GM20000 (cell line): ENCODE measurements around the gene CRYGA.

Source experiments
- DNase-seq: peaks from one replicate; pipeline ENCODE4 v3.0.0; 2012; ENCODE audit warnings: low spot score
- CTCF ChIP-seq: IDR thresholded peaks from 2 replicates; pipeline ENCODE4 v1.5.1; 2012; ENCODE audit warnings: mild to moderate bottlenecking, control low read depth; ENCODE audit errors: extremely low read depth, missing control alignments

The CRYGA gene

DNA sequence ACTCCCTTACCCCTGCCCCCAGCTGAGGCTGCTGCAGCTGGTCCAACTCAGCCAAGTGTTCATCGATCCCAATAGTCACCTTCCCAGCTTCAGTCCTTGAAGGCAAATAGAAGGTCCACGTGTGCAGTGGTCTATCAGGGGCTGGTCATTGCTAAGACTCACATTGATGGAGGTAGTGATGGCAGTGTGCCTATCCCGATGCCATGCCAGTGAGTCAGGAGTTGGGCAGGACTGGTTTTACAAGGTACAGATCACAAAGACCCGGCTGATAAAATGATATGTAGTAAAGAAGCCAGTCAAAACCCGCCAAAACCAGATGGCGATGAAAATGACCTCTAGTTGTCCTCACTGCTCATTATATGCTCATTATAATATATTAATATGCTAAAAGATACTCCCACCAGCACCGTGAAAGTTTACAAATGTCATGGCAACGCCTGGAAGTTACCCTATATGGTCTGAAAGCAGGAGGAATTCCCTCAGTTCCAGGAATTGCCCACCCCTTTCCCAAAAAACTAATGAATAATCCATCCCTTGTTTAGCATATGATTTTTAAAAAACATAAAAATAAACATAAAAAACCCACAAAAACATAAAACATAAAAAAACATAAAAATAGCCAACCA, 29.3 kb upstream of the CRYGA start:
- TF ChIP-seq CTCF: no peak
- DNase-seq: no peak

DNA sequence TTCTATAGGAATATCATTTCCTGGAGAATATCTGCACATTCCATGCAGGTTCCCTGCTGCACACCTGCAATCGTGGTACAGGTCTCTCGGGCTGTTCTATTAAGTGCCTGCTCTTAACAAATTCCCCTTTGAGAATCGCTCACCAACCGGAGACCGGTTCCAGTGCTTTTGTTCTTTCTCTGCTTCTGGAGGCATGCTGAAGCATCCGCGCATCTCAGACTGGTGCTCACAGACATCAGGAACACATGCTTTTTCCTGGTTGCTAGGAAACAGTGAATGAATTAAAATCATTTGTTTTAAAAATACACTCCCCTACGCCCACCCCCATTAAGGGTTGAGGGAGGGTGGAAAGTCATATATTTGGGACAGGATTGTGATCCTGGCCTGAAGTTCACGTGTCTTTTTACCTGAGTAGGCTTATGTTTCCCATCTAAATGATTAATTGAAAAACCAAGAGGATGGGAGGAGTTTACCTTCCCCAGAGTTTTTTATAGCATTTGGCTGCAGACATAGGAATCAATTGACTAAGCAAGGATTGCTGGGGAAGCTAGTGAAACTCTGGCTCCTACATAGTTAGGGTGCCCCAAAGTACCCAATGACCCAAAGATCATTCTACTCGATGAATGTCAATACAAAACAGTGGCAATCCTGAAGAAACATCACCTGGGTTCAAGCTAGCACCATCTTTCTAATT, 26.6 kb upstream of the CRYGA start, which contains the start of gene C2orf80:
TSS of gene C2orf80 (minus strand) at position 221 of the 694 bp plus-strand sequence. CDS start 3,044 bp downstream, outside the sequence.
- TF ChIP-seq CTCF: no peak
- no peak for DNase-seq

GRCh38 chr2:208189069-208189809, 25.9 kb upstream of the CRYGA start:
- TF ChIP-seq CTCF: no peak
- no peak for DNase-seq

- TF ChIP-seq CTCF: no peak
- DNase-seq: no peak
These were observed 23.5 kb upstream of the CRYGA start for GRCh38 chr2:208186893-208187292.

GRCh38 chr2:208186465-208186864, 23.1 kb upstream of the CRYGA start:
- no peak for TF ChIP-seq CTCF
- no peak for DNase-seq

- no peak for DNase-seq
These were observed 20.8 kb upstream of the CRYGA start for GRCh38 chr2:208183972-208184705.

More at GRCh38 chr2:208183972-208184705, 20.8 kb upstream of the CRYGA start:
- TF ChIP-seq CTCF: no peak
